Measurements from ENCODE around the gene L3MBTL4. TPM values are rescaled to one million over a fixed set of nuclear protein-coding genes. Genes with fewer than 3 reads are reported as not detected.
"Not testable (repeated sequence)": the region's sequence is repeated elsewhere in the genome, so short reads cannot be mapped to it uniquely, and the experiment has no call there.

L3MBTL4 gene
- total RNA-seq, 4 donors from 2014 or later = 0.40 to 3.8 (median 0.76) TPM

DNA sequence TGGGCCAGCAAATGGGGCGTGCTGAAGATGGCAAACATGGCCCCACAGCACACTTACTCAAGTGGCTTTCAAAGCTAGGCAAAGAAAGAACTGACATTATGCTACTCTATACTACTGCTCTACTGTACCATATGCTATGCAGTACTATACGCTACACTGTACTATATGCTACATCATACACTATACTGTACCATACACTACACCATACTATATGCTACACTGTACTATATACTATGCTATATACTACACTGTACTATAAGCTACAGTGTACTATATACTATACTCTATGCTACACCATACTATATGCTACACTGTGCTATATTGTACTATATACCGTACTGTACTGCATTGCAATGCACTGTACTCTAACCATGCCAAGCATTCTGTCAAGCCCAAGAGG is 275.7 kb downstream of the L3MBTL4 start:
- Histone ChIP-seq H3K4me3 (no peak overlapping the region), H3K4me1 (no peaks in the 10 kb centered on the region), H3K9me3 (no peaks in the 10 kb centered on the region), H3K27me3 (no peaks in the 10 kb centered on the region), H3K36me3 (no peaks in the 10 kb centered on the region), H3K27ac (no peak overlapping the region)
- ATAC-seq (no peak), DNase-seq (no peak)
- intact Hi-C loops (cut with DNase I; ENCODE audit: low total_unique reads) = no loop called here
- TF ChIP-seq, protein P1, sequence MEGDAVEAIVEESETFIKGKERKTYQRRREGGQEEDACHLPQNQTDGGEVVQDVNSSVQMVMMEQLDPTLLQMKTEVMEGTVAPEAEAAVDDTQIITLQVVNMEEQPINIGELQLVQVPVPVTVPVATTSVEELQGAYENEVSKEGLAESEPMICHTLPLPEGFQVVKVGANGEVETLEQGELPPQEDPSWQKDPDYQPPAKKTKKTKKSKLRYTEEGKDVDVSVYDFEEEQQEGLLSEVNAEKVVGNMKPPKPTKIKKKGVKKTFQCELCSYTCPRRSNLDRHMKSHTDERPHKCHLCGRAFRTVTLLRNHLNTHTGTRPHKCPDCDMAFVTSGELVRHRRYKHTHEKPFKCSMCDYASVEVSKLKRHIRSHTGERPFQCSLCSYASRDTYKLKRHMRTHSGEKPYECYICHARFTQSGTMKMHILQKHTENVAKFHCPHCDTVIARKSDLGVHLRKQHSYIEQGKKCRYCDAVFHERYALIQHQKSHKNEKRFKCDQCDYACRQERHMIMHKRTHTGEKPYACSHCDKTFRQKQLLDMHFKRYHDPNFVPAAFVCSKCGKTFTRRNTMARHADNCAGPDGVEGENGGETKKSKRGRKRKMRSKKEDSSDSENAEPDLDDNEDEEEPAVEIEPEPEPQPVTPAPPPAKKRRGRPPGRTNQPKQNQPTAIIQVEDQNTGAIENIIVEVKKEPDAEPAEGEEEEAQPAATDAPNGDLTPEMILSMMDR (IDR thresholded peaks at IDR 0.05 in 4 of 5, conservative IDR thresholded peaks at IDR 0.05 in 1 of 5) = no peak
- TF ChIP-seq POLR2A (IDR thresholded peaks at IDR 0.05) = no peak
- in situ Hi-C loops (cut with MboI; ENCODE audit: low sequenced_read_pairs in 4 of 4) = no loop called here

DNA sequence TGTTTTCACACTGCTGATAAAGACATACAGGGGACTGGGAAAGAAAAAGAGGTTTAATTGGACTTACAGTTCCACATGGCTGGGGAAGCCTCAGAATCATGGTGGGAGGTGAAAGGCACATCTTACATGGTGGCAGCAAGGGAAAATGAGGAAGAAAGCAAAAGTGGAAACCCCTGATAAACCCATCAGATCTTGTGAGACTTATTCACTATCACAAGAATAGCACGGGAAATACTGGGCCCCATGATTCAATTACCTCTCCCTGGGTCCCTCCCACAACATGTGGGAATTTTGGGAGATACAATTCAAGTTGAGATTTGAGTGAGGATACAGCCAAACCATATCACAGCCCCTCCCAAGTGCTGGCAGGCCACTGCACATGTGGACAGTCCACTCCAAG is 278.8 kb downstream of the L3MBTL4 start:
- intact Hi-C loops (cut with DNase I; ENCODE audit: low total_unique reads); ATAC-seq; H3K27ac ChIP-seq; H3K4me1 ChIP-seq; H3K27me3 ChIP-seq; in situ Hi-C loops (cut with MboI; ENCODE audit: low sequenced_read_pairs in 4 of 4); H3K9me3 ChIP-seq; H3K36me3 ChIP-seq; H3K4me3 ChIP-seq; DNase-seq: not testable (repeated sequence)

DNA sequence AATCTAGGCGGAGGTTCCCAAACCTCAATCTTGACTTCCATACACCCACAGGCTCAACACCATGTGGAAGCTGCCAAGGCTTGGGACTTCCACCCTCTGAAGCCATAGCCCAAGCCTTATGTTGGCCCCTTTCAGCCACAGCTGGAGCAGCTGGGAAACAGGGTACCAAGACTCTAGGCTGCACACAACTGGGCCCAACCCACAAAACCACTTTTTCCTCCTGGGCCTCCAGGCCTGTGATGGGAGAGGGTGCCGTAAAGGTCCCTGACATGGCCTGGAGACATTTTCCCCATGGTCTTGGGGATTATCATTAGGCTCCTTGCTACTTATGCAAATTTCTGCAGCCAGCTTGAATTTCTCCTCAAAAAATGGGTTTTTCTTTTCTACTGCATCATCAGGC is 279.7 kb downstream of the L3MBTL4 start:
- H3K27me3 ChIP-seq; H3K4me1 ChIP-seq; H3K27ac ChIP-seq; H3K9me3 ChIP-seq; H3K36me3 ChIP-seq; DNase-seq; ATAC-seq; in situ Hi-C loops (cut with MboI; ENCODE audit: low sequenced_read_pairs in 4 of 4); intact Hi-C loops (cut with DNase I; ENCODE audit: low total_unique reads); H3K4me3 ChIP-seq: not testable (repeated sequence)

DNA sequence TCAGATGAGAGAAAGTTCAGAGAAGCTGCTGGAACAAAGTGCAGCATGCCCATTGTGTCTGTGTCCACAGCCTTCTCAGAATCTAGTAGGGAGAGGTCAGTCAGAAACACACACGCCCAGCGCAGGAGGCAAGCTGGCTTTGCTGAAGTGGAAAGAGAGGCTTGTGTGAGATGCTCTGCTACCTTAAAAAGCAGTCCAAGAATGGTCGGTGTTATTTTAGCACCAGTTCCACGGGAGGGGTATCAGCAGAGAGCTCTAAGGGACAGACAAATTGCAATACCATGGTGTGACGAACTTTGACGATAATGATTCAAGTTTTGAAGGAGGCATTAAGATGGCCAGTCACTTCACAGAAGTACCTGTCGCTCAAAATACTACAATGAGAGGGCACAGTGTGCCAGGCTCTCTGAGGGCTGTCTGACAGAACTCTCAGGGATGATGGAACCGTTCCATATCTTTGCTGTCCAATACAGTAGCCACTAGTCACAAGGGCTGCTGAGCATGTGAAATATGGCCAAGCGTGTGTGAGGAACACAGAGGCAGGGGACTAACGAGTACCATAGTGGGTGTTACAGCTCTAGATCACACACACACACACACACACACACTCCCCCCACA is 281.9 kb downstream of the L3MBTL4 start:
- Histone ChIP-seq H3K4me1 (no peaks in the 10 kb centered on the region), H3K27me3 (no peaks in the 10 kb centered on the region), H3K9me3 (no peaks in the 10 kb centered on the region), H3K4me3 (no peak overlapping the region), H3K36me3 (no peaks in the 10 kb centered on the region), H3K27ac (no peak overlapping the region)
- ATAC-seq = no peak
- no peak for TF ChIP-seq POLR2A (IDR thresholded peaks at IDR 0.05)
- TF ChIP-seq, protein P1 (IDR thresholded peaks at IDR 0.05 in 4 of 5, conservative IDR thresholded peaks at IDR 0.05 in 1 of 5) = no peak
- DNase-seq = no peak
- intact Hi-C loops (cut with DNase I; ENCODE audit: low total_unique reads) (no loop called here), in situ Hi-C loops (cut with MboI; ENCODE audit: low sequenced_read_pairs in 4 of 4) (no loop called here)

DNA sequence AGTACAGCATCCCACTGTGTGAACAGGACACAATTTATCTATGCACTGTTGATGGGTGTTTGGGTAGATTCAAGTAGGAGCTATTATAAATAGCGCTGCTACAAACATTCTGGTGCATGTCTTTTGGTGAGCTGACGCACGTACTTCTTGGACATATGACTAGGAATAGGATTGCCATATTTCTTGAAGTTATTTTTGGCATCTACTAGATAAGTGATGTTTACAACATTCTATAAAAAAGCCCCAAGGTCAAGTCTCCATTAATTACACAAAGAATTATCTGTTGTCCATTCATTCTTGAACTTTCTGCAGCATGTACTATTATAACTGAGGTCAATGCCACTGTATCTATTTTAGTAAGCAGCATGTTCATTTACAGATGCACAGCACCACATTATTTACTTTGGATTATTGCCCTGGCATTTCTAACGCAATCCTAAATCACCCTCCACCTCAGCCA is 293.9 kb downstream of the L3MBTL4 start:
- Histone ChIP-seq H3K36me3 (no peaks in the 10 kb centered on the region), H3K27ac (no peak overlapping the region), H3K4me1 (no peaks in the 10 kb centered on the region), H3K4me3 (no peak overlapping the region), H3K27me3 (no peaks in the 10 kb centered on the region), H3K9me3 (no peaks in the 10 kb centered on the region)
- in situ Hi-C loops (cut with MboI; ENCODE audit: low sequenced_read_pairs in 4 of 4) (no loop called here), intact Hi-C loops (cut with DNase I; ENCODE audit: low total_unique reads) (no loop called here)
- TF ChIP-seq, protein P1 (IDR thresholded peaks at IDR 0.05 in 4 of 5, conservative IDR thresholded peaks at IDR 0.05 in 1 of 5) = no peak
- TF ChIP-seq POLR2A (IDR thresholded peaks at IDR 0.05) = no peak
- DNase-seq (no peak), ATAC-seq (no peak)

DNA sequence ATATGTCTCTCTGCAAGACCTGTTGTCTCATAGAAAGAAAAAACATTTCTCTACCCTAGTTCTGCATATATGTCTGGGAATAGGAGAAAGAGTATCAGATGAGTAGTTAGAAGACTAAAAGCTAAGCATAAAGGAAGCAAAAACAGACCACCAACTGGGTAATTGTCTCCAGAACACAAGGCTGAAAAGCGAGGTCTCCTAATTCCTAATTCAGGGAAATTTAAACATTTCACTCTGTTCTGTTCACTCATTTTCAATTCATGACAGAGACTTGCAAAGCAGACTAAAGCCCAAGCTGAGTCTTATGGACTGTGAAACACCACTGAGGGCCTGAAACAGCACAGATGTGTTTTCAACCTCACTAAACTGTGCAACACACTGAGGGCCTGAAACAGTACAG is 294.9 kb downstream of the L3MBTL4 start:
- in situ Hi-C loops (cut with MboI; ENCODE audit: low sequenced_read_pairs in 4 of 4) (no loop called here), intact Hi-C loops (cut with DNase I; ENCODE audit: low total_unique reads) (no loop called here)
- Histone ChIP-seq H3K27ac (no peak overlapping the region), H3K36me3 (no peaks in the 10 kb centered on the region), H3K4me1 (no peaks in the 10 kb centered on the region), H3K4me3 (no peak overlapping the region), H3K27me3 (no peaks in the 10 kb centered on the region), H3K9me3 (no peaks in the 10 kb centered on the region)
- no peak for DNase-seq
- TF ChIP-seq POLR2A (IDR thresholded peaks at IDR 0.05) = no peak
- TF ChIP-seq, protein P1 (IDR thresholded peaks at IDR 0.05 in 4 of 5, conservative IDR thresholded peaks at IDR 0.05 in 1 of 5) = no peak
- ATAC-seq = no peak

All from gastrocnemius medialis (tissue), 4 donors.